HuH-7.5 (cell line): Measurements from ENCODE around the gene FBXO31.
"Not testable (repeated sequence)": the region's sequence is repeated elsewhere in the genome, so short reads cannot be mapped to it uniquely, and the experiment has no call there.

Experiments
- DNase-seq: peaks from one replicate; pipeline ENCODE4 v3.0.0; 2011; ENCODE audit warnings: low spot score

Gene FBXO31

DNA sequence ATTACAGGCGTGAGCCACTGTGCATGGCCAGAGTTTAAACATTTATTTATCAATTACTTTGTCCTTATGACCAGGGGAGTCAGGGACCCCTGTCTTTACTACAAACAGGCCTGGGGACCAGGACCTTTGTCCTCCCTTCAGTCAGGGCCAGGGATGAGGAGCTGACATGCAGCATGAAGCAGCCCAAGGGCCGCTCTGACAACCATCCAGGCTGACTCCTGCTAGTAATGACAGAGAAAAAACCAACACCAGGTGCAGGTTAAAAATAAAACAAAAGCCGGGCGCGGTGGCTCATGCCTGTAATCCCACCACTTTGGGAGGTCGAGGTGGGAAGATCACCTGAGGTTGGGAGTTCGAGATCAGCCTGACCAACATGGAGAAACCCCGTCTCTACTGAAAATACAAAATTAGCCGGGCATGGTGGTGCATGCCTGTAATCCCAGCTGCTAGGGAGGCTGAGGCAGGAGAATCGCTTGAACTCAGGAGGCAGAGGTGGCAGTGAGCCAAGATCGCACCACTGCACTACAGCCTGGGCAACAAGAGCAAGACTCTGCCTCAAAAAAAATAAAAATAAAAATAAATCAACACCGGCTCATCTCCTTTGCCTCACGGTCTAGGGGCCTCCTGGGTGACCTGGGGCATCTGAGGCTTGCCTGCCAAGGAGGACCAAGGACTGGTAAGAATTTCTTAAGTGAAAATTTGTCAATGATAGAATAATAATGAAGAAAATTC is 20.6 kb downstream of the FBXO31 start:
- DNase-seq, result not testable (repeated sequence)

DNA sequence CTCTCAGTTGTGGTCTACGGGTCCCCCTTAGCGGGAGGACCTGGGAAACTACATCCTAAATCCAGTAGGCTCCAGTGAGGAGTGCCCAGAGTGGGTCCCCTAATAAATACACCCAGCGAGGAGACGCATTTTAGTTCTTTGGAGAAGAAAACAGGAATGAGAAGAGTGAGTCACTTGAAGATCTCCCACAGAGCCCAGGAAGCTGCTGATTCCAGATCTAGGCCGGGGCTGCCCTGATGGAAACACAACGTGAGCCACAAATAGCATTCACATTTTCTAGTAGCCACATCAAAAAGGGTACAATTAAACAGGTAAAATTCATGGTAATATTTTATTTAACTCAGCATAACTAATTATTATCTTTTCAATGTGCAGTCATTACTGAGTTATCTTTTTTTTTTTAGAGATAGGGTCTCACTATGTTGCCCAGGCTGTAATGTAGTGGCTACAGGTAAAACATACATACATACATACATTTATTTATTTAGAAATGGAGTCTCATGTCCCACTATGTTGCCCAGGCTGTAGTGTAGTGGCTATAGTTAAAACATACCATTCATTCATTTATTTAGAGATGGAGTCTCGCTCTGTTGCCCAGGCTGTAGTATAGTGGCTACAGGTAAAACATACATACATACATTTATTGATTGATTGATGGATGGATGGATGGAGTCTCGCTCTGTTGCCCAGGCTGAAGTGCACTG is 21.5 kb downstream of the FBXO31 start:
- DNase-seq, result no peak

DNA sequence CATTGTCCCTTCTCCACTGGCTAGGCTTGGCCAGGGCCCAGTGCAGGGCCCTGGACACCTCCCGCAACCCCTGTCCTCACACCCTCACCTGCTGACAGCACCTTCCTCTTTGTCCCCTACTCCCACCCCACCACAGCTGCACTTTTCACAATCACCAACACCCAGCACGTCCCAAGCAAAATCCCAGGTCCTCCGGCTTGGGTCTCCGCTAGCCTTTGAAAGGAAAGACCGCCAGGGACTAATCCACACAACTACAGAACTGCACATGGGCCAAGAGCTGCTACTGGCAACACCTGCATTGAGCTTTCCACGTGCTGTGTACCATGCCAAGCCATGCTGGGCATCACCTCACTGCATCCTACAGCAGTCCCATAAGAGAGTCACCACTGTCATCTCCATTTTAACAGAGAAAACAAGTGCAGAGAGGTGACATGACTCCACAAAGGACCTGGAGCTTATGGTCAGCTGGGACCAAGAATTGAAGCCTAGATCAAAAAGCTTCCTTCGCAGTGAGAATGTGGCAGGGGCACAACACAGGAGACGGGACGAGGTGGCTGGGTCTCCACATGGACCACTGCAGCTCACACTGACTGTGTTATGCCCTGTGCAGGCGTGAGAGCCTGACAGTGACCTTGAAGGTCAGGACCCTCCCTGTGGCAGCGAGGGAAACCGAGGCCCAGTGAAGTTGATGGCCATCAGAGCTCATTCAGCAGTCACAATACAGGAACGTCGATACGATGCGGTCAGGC is 22.5 kb downstream of the FBXO31 start:
- no peak for DNase-seq

DNA sequence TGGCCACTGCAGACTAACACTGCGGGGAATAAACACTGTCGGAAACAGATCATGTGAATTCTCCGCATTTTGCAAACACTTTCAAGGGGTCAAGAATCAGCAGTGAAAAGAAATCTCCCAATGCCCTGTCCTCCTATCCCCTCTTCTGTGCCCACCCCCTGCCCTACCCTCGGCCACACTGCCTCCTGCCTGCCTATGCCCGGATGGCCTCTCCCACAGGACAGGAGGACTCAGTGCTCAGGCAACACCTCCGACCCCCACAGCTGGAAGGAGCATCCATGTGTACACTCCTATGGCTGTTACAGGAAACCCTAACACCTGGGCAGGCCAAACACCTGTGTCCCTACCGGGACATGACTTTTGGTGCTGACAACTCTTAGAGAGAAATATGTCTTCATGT is 24.5 kb downstream of the FBXO31 start:
- DNase-seq, result no peak

DNA sequence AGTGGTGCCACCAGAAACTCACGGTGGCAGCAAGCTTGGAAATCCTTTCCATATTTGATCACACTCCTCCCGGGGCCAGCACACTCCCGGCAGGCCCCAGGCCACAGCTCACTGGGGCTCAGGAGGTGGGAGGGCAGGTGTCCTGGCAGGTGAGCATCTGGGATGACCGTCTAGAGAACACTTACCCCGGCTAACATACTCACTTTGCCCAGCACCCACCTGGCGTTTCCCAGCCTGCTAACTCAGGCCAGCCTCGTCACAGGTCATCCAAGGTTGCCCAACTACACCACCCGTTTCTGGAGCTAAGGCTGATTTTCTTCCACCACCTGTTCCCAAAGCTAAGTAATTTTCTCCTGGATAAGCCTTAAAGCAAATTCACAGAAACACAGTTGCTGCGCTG is 24.9 kb downstream of the FBXO31 start:
- no peak for DNase-seq

DNA sequence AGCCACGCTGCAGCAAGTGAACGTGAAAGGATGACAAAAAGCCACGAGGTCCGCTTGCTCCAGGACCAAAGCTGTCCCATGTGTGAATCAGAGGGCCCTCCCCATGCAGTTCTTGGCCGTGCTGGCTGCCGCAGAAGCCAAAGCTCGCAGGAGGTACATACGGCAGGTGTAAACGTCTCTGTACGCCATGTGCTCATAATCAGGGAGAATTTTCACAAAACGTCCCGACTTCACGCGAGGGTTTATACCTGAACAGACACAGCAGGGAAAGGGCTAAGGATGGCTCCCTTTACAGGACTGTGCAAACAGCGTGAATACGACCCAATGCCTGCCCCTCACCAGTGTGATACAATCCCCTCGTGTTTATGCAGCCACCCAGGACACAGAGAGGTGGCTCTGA is 25.3 kb downstream of the FBXO31 start:
- DNase-seq, result no peak

DNA sequence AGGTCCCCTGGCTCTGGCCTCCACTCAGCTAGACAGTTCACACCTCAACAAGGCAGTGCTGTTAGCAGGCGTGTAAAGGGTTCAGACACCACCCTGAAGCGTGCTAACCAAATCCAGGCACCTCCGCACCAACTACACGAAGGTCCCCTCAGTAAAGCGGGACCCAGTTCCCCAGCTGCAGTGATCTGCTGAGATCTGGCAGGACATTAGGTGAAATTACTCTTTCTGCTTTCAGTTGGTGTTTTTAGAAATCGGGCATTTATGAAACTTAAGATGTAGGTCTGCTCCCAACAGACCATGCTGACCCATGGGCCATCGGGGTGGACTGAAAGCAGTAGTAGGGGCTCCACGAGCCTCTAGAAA is 27.1 kb downstream of the FBXO31 start:
- no peak for DNase-seq

DNA sequence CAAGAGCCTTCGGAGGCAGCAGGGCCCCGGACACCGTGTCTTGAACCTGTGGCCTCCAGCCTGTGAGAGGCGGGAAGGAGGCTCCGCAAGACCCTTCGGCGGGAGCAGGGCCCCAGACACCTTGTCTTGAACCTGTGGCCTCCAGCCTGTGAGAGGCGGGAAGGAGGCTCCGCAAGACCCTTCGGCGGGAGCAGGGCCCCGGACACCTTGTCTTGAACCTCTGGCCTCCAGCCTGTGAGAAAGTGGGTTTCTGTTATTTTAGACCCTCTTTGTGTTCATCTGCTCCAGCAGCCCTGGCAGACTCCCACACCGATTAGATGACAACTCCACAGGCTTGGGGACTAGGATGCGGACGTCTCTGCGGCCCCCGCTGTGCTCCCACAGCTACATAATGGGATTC is 30.0 kb downstream of the FBXO31 start:
- DNase-seq, result no peak

DNA sequence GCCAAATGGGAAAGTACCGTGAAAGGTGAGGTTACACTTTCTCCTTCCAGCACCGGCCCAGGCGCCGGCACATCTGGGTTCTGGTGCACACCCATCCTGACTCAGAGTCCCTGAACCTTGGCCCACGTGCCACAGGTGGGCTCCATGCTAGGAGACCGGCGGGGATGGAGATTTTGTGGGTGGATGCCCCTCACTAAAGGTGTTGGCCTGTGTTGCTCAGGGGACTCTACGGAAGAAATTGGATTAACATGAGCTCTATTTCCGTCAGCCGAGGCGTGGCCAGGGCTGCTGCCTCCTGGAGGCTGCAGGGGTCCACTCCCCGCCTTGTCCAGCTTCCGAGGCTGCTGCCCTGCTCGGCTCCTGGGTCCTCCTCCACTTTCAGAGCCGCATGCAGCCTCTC is 30.8 kb downstream of the FBXO31 start:
- DNase-seq, result no peak

DNA sequence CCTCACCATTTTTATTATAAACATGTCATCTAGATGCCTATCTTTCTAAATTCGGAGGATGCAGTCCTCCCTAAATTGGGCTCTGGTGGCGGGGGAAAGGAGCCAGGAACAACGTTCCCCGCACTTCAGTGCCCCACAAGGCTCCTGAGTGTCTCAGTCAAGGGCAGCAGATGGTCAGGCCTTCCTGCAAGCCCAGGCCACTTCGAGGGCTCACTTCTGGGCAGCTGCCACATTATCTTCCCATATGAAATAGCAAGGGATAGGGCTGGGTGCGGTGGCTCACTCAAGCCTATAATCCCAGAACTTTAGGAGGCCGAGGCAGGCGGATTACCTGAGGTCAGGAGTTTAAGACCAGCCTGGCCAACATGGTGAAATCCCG is 32.3 kb downstream of the FBXO31 start:
- DNase-seq, result no peak

DNA sequence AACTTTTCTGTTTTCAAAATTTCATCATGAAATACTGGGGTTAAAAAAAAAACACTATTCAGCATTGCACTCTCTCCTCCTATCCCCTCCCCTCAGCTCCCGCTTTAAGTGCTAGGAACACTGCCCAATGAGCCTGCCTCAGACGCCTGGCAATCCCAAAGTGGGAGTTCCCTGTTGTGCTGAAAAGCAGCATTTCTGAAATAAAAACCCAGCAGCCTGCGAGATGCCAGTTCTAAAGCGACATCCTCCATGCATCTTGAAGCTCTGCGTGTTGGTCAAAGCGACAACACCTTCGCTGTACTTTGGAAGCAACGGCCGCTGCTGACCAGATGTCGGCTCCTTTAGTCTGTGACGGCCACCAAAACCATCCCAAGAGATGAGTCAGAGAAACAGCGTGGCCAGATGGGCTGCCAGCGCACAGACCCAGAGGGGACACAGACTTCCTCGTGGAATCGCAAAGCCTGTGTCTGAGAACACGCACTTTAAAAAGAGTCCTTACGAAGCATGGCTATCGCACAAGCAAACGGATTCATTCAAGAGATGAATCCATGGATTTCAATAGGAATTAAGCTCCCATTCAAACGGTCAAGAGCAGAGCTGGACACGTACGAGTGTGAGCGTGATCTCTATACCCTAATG is 32.8 kb downstream of the FBXO31 start:
- no peak for DNase-seq

DNA sequence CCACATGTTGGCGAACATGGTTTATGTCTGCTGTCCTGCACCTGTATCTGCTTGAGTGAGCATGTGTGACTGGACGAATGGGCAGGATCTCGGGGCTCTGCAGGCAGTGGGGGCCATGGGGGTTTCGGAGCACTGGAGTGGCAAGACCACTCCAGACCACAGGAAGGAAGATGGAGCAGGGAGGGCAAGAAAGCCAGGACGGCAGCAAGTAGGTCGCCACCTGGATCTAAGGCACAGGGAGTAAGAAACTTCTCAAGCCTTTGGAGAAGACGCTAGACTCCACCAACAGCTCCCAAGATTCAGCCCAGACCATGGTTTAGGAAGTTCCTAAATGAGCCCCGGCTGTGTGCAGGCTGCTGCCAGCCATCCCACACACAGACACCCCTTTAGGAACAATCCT is 33.5 kb downstream of the FBXO31 start:
- DNase-seq, result no peak

DNA sequence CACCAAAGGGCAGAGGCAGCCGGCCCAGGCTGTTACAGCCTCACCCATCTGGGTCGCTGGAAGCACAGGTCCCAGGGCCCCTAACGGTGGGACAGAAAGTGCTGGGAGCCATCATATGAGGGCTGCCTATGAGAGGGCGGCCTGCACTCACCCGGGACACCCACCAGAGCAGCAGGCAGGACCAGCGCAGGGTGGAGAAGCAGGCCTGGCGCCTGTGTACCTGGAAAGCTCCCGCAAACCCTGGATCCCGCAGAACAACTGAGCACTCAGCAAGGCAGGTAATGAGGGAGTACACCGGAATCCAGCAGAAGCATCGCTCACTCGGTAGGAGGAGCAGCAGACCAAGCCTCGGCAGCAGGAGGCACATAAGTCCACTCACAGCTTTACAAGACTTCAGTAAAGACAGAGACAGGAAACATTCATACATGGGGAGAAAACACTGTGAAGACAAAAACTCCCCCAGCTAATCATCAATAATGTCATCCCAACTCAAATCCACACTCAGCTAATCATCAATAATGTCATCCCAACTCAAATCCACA is 34.9 kb downstream of the FBXO31 start:
- DNase-seq, result no peak

DNA sequence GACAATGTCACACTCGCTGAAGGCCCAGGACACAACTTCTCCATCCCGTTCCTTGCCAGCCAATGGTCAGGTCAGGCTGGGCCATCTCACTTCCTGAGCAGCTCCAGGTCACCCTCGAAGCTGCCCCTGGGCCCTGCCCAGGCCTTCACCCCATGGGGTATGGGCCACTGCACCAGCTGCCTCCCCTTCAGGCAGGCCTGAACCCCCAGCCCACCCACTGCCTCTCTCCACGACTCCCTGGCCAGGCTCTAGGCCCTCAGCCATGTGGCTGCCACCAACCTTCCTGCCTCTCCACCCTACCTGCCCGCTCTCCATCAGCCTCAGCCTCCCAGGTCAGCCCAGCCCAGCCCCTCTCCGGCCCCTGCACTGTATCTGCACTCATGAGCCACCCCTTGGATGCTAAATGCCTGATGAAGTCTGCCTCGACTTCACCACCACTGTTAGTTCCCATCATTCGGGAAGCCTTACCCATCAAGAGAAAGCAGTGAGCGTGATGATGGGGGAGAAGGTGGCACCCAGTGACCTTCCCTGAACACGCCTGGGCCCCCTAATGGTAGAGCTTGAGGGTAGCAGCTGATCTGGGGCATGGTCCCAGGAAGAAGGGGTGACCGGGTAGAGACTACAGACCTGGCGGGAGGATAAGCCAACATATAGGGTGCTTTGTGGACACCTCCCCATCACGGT is 35.5 kb downstream of the FBXO31 start:
- DNase-seq, result no peak

DNA sequence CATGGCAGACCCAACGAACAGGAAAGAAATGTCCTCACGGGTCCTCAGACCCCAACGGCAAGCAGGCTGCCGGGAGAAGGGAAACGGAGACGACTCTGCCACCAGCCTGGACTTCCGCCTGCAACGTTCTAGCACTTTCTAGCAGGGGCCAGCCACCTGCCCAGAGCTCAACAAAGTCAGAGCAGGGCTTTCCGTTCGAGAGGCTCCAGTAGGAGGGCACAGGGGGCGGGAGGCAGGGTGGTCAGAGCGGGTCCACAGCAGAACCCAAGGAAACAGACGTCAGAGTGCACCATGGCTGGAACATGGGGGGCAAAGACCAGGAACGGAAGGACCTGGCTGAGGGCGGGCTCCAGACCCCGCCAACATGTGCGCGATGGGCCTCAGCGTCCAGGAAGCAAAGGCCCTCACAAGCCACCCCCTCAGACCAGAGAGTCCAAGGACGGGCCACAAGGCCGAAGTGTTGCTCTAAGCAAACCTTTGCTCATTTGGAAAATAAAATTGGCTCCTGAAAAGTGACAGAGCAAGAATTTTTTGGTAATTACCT is 37.0 kb downstream of the FBXO31 start:
- DNase-seq, result no peak

DNA sequence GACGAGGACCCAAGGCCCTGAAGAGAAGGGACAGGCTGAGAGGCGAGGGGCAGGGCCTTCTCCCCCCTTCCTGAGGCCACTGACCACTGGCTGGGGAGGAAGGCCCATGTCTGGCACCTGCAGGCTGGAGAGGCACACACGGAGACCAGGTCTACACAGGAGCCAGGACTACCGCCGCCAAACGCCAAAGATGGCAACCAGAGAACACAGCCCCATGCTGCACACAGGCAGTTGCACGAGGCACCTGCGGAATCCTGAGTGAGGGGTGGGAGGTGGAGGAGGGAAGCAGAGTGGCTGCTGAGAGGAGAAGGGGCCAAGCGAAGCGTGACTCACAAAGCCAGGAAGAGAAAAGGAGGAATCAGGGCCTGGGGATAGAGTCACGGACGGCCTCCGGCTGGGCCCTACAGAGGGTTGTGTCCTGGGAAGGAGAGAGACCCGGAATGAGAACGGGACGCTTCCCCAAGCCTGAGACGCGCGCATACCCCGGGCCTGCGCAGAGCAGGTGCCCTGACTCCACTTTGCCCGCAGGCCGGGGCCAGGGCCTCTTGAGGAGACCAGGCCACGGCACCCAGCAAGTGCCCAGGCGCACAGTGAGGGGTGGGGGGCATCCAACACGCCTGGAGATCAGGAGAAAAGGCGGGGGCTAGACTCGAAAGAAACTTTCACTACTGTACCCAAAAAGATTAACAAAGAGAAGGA is 37.7 kb downstream of the FBXO31 start:
- DNase-seq, result no peak

DNA sequence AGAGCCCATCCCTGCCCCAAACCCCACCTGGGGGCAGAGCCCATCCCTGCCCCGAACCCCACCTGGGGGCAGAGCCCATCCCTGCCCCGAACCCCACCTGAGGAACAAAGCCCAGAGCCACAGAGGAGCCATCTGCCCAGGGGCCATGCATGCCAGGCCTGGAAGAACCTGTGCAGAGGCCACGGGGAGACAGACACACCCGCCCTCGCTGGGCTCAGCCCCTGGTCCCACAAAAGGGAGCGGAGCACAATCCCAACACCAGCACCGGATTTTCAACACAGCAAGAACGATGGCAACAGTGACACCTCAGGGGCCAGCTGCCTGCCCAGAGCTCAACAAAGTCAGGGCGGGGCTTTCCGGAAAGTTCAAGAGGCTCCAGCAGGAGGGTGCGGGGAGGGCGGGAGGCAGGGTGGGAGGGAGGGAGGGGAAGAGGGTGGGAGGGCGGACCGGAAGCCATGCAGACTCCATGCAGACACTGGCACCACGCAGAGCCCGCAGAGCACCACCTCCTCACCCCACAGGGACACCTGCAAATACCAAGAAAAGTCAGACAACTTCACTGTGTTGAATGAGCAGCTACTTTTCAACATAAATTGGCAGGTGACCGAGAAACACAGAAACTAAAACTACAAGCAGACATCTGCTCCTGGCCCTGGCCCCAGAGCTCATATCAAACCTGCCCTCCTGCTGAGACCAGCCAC is 38.5 kb downstream of the FBXO31 start:
- no peak for DNase-seq

DNA sequence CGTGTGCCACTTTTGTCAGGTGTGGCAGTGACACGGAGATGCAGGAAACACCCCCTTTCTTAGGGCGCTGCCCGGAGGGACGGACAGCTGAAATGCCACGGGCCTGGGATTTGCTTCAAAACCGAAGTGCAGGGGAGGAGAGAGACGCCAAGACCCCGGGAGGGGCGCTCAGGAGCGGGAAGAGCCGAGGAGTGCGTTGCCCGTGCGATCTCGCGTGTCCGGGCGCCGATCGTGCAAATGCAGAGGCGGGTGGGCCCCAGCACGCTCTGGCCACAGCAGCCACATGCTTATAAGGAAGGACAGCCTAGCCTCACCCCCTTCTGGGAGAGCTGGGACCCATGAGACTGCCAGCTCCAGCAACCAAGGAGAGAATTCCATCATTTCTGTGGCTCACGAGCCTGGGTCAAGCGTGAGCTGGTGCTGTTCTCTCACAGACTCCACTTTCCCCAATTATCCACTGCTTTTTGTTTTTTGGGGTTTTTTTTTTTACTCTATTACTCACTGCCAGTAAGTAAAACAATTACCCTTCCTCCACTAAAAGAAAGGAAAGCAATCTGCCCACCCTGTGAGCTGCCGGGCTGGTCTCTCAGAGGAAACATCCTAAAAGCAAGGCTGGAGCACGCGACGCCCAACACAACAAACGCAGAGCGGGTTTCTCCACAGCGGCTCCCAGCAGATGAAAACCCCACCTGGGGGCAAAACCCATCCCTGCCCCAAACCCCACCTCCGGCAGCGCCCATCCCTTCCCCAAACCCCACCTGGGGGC is 39.2 kb downstream of the FBXO31 start:
- no peak for DNase-seq

DNA sequence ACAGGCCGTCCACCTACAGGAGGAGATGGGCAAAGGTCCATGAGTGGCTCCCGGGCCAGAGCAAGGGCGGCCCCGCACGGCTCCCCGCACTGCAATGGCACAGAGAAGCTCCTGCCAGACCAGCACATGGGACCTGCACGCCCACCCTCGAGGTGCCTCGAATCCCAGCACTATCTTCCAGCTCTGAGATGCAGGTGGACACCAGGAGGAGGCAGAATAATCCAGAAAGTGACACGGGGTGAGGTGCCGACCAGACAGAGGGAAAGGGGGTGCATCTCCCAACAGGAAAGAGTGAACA is 39.9 kb downstream of the FBXO31 start:
- no peak for DNase-seq
